A549 (cell line): ENCODE measurements around the gene DNAJC3. TPM values are rescaled to one million over a fixed set of nuclear protein-coding genes. Genes with fewer than 3 reads are reported as not detected.

Source experiments
- ATAC-seq, 2 experiments: fragments of 200-7000 bp in 1 of 2; fragments of >200 bp in 1 of 2; cut with Nextera tagmentation in 1 of 2; cut with Tn5 transposase in 1 of 2; 3 replicates each; pipeline versions ENCODE4 v1.8.0 to v1.9.1; 2018 to 2020; ENCODE audit warnings: mild to moderate bottlenecking in 1 of 2, moderate library complexity in 1 of 2
- CTCF ChIA-PET: fragments of 300-600 bp; sonication (Branson Sonifier 250); formaldehyde crosslinking; extraction: SDS; loops from one replicate; lab custom pipeline; 2021; ENCODE audit warnings: antibody characterized with exemption, inconsistent platforms; lab: Yijun Ruan, JAX
- POLR2A ChIA-PET: fragments of 350-600 bp; formaldehyde crosslinking; extraction: SDS; loops from one replicate; lab custom pipeline; 2021; ENCODE audit warnings: antibody characterized with exemption, inconsistent platforms; lab: Yijun Ruan, JAX
- DNase-seq, 2 experiments: peaks; one replicate each; pipeline versions ENCODE4 v3.0.0 to v3.0.0-alpha.2; 2011 to 2016; ENCODE audit warnings: low read depth in 1 of 2, low spot score in 1 of 2
- FAIRE-seq: peaks from 2 replicates; lab custom pipeline; 2011; peaks lifted over from hg19 to GRCh38; lab: Jason Lieb, UNC
- H3K27ac ChIP-seq, 2 experiments: fragments of >200 bp; sonication (Bioruptor Twin); formaldehyde crosslinking; 3 replicates each; pipeline ENCODE4 v1.5.1; 2016 to 2017
- H3K4me1 ChIP-seq: fragments of >200 bp; sonication (Bioruptor Twin); formaldehyde crosslinking; 3 replicates; pipeline ENCODE4 v1.6.1; 2016
- H3K4me2 ChIP-seq: fragments of >200 bp; sonication (Bioruptor Twin); formaldehyde crosslinking; 3 replicates; pipeline ENCODE4 v1.6.1; 2016
- H3K4me3 ChIP-seq: fragments of >200 bp; sonication (Bioruptor Twin); formaldehyde crosslinking; 3 replicates; pipeline ENCODE4 v1.5.1; 2016
- H3K9me3 ChIP-seq: fragments of >200 bp; sonication (Bioruptor Twin); formaldehyde crosslinking; 3 replicates; pipeline ENCODE4 v1.6.1; 2016
- CHD4 ChIP-seq: fragments of 200-600 bp; sonication (generic); IDR thresholded peaks from 2 replicates; pipeline ENCODE4 v1.6.1; 2016; ENCODE audit warnings: antibody characterized with exemption, mild to moderate bottlenecking, borderline replicate concordance
- EP300 ChIP-seq, 2 experiments: fragments of >200 bp; sonication (Bioruptor Twin); formaldehyde crosslinking; IDR thresholded peaks; 2 replicates in 1 of 2; 3 replicates in 1 of 2; pipeline ENCODE4 v1.6.1; 2016 to 2017
- FOSB ChIP-seq: fragments of 250-450 bp; sonication (Bioruptor Pico); IDR thresholded peaks from 2 replicates; pipeline ENCODE4 v1.5.0; 2020; ENCODE audit warnings: mild to moderate bottlenecking, moderate library complexity
- HDAC2 ChIP-seq: fragments of 200-600 bp; sonication (generic); IDR thresholded peaks from 2 replicates; pipeline ENCODE4 v1.6.1; 2016
- HOXA7 ChIP-seq: fragments of 250-450 bp; sonication (Bioruptor Pico); IDR thresholded peaks from 2 replicates; pipeline ENCODE4 v1.5.0; 2020; ENCODE audit warnings: mild to moderate bottlenecking, moderate library complexity
- JUN ChIP-seq, 2 experiments: fragments of >200 bp; sonication (Bioruptor Twin); formaldehyde crosslinking; IDR thresholded peaks; 2 replicates in 1 of 2; 3 replicates in 1 of 2; pipeline ENCODE4 v1.6.1; 2016 to 2017
- KDM1A ChIP-seq: fragments of 200-600 bp; sonication (generic); IDR thresholded peaks from 2 replicates; pipeline ENCODE4 v1.6.1; 2016; ENCODE audit warnings: low read depth, mild to moderate bottlenecking
- KDM5A ChIP-seq: fragments of 200-600 bp; sonication (generic); IDR thresholded peaks from 2 replicates; pipeline ENCODE4 v1.6.1; 2016; ENCODE audit warnings: antibody characterized with exemption, mild to moderate bottlenecking
- NFE2L2 ChIP-seq: fragments of 150-350 bp; conservative IDR thresholded peaks from 2 replicates; pipeline ENCODE4 v1.6.1; 2014; ENCODE audit warnings: low read length
- REST ChIP-seq: fragments of 200-600 bp; sonication (generic); IDR thresholded peaks from 2 replicates; pipeline ENCODE4 v1.6.1; 2016; ENCODE audit warnings: antibody characterized with exemption, mild to moderate bottlenecking, moderate library complexity
- RFX5 ChIP-seq: fragments of 450-650 bp; IDR thresholded peaks from 2 replicates; pipeline ENCODE4 v1.7.1; 2014; ENCODE audit warnings: antibody characterized with exemption, mild to moderate bottlenecking, moderate library complexity
- SREBF2 ChIP-seq: fragments of 450-650 bp; IDR thresholded peaks from 2 replicates; pipeline ENCODE4 v1.6.1; 2014; ENCODE audit warnings: mild to moderate bottlenecking, moderate library complexity
- TFCP2L1 ChIP-seq: fragments of 250-450 bp; sonication (Bioruptor Pico); IDR thresholded peaks from 2 replicates; pipeline ENCODE4 v1.5.0; 2021; ENCODE audit warnings: mild to moderate bottlenecking
- TP53 ChIP-seq: fragments of 250-450 bp; sonication (Bioruptor Pico); IDR thresholded peaks from 2 replicates; pipeline ENCODE4 v1.5.0; 2021; ENCODE audit warnings: mild to moderate bottlenecking, moderate library complexity
- ZNF302 ChIP-seq: fragments of 250-450 bp; sonication (Bioruptor Pico); IDR thresholded peaks from 2 replicates; pipeline ENCODE4 v1.9.0; 2021; ENCODE audit warnings: inconsistent platforms, mild to moderate bottlenecking, moderate library complexity
- WGBS: methylation state at CpG from one replicate; pipeline ENCODE4 v1.1.6; 2017; ENCODE audit errors: missing lambda C conversion rate; 5-methylcytosine and 5-hydroxymethylcytosine counted together
- polyA plus RNA-seq, 4 experiments: library from polyadenylated mRNA; depleted of rRNA in 3 of 4; stranded (reverse); fragments of >200 nt; fragmentation: RNase III in 1 of 4; extraction: RNeasy Plus Mini Kit Qiagen cat#74134 plus additional on column Dnase treatment in 1 of 4; gene quantifications; 2 replicates in 3 of 4; 3 replicates in 1 of 4; pipeline ENCODE4 v1.2.3, GENCODE V29; 2011 to 2017
- TF ChIP-seq, protein P1 (sequence below): IDR thresholded peaks from 2 replicates; pipeline ENCODE4 v1.6.1; 2012; ENCODE audit warnings: low read depth, borderline replicate concordance
- TF ChIP-seq, protein P2 (sequence below): fragments of >200 bp; sonication (Bioruptor Twin); formaldehyde crosslinking; IDR thresholded peaks from 3 replicates; pipeline ENCODE4 v1.5.1; 2016
- TF ChIP-seq, protein P3 (sequence below): fragments of >200 bp; sonication (Bioruptor Twin); formaldehyde crosslinking; IDR thresholded peaks from 3 replicates; pipeline ENCODE4 v1.6.1; 2016

DNAJC3 gene
- polyA plus RNA-seq, 2 of the 4 experiments (the other 2 are of a cell fraction), result 11.1 to 21.9 TPM

DNA sequence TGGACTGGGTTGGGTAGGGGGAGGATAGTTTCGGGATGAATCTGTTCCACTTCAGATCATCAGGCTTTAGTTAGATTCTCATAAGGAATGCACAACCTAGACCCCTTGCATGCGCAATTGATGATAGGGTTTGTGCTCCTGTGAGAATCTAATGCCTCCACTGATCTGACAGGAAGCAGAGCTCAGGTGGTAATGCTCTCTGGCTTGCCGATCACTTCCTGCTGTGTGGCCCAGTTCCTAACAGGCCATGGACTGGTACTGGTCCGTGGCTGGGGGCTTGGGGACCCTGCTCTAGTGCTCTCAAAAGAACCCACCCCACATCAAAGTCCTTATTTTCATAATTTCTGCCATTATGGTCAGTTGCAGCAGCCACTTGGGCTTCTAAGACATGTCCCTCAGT is 30.1 kb downstream of the DNAJC3 start (continued):
- TF ChIP-seq REST, result no peak
- no peak for TF ChIP-seq KDM1A
- TF ChIP-seq, all 56 proteins: peak for 0

DNA sequence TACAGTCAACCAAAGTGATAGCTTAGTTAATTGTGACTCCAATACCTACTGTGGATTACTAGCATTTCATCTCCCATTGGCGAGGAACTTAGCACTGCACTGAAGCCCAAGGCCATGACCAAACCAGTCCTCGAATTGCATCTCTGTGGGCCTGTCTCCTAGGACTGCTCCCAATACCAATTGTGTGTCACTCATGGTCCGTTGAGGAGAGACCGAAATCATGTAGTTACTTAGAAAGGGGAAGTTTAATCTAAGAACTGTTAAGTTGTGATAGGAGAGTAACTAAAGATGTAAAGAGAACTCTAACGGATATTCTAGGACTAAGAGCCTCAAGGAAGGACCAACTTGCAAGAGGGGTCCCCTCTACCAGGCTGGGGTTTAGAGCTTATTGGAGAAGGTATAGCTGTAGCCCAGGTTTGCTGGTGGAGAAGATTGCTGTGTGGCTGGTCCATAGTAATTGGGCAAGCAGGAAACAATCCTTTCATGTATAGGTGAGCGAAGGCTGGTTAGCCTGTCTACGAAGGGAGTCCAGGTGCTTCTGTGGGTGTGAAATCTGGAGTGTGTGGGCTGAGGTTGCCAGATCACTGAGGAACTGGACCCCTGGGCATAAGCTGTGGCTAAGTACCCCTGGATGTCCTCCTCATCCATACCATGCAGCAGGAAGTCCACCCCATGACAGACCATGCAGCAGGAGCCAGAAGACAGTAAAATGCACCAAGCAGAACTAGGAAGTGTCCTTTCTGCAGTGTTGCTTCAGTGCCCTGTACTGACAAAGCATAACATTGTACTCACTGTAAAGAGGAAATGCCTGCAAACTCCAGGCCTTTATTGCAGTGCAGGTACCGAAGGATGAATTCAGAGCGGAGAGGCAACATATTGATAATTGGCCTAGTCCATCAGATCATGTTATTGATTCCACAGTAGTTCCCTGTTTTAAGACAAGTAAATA is 30.8 kb downstream of the DNAJC3 start:
- ATAC-seq (no peak), FAIRE-seq (no peak), DNase-seq (no peak)
- H3K4me3 ChIP-seq, result no peak overlapping the region
- H3K9me3 ChIP-seq, result peaks cover 3% of the 10 kb centered on the region; the same call in 1 of the 3 replicates
- ChIA-PET POLR2A (no interaction called here), CTCF (no interaction called here)
- H3K27ac ChIP-seq, result no peak overlapping the region
- no peak for TF ChIP-seq HDAC2
- TF ChIP-seq RFX5, result no peak
- no peak for TF ChIP-seq CHD4
- TF ChIP-seq, protein P1, sequence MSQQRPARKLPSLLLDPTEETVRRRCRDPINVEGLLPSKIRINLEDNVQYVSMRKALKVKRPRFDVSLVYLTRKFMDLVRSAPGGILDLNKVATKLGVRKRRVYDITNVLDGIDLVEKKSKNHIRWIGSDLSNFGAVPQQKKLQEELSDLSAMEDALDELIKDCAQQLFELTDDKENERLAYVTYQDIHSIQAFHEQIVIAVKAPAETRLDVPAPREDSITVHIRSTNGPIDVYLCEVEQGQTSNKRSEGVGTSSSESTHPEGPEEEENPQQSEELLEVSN, result no peak
- TF ChIP-seq JUN (IDR thresholded peaks at IDR 0.05), result no peak
- TF ChIP-seq ZNF302 (CRISPR knock-in tag), result no peak
- TF ChIP-seq HOXA7 (CRISPR knock-in tag), result no peak
- TF ChIP-seq EP300 (IDR thresholded peaks at IDR 0.05), result no peak
- TF ChIP-seq, protein P2, sequence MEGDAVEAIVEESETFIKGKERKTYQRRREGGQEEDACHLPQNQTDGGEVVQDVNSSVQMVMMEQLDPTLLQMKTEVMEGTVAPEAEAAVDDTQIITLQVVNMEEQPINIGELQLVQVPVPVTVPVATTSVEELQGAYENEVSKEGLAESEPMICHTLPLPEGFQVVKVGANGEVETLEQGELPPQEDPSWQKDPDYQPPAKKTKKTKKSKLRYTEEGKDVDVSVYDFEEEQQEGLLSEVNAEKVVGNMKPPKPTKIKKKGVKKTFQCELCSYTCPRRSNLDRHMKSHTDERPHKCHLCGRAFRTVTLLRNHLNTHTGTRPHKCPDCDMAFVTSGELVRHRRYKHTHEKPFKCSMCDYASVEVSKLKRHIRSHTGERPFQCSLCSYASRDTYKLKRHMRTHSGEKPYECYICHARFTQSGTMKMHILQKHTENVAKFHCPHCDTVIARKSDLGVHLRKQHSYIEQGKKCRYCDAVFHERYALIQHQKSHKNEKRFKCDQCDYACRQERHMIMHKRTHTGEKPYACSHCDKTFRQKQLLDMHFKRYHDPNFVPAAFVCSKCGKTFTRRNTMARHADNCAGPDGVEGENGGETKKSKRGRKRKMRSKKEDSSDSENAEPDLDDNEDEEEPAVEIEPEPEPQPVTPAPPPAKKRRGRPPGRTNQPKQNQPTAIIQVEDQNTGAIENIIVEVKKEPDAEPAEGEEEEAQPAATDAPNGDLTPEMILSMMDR, result no peak
- TF ChIP-seq TP53 (CRISPR knock-in tag), result no peak
- no peak for TF ChIP-seq KDM5A
- no peak for TF ChIP-seq NFE2L2
- TF ChIP-seq, protein P3, sequence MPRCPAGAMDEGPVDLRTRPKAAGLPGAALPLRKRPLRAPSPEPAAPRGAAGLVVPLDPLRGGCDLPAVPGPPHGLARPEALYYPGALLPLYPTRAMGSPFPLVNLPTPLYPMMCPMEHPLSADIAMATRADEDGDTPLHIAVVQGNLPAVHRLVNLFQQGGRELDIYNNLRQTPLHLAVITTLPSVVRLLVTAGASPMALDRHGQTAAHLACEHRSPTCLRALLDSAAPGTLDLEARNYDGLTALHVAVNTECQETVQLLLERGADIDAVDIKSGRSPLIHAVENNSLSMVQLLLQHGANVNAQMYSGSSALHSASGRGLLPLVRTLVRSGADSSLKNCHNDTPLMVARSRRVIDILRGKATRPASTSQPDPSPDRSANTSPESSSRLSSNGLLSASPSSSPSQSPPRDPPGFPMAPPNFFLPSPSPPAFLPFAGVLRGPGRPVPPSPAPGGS, result no peak
- TF ChIP-seq FOSB (CRISPR knock-in tag), result no peak
- no peak for TF ChIP-seq SREBF2
- no peak for TF ChIP-seq TFCP2L1 (CRISPR knock-in tag)
- WGBS, result 97% methylated on average over 6 of the region's 9 CpGs
- peaks cover 4% of the 10 kb centered on the region; the same call in 1 of the 3 replicates for H3K4me1 ChIP-seq
- H3K4me2 ChIP-seq, result no peak overlapping the region
